HFFc6 (cell line): ENCODE data around the gene NR3C2. TPM values are rescaled to one million over a fixed set of nuclear protein-coding genes. Genes with fewer than 3 reads are reported as not detected.

ENCODE experiments used
- DNase-seq: peaks from one replicate; pipeline ENCODE4 v3.0.0-alpha.2; 2018
- H3K27ac Mint-ChIP-seq: 2 replicates; pipeline ENCODE4 v1.8.0; 2020; ENCODE audit warnings: mild to moderate bottlenecking, mixed read lengths
- H3K27me3 Mint-ChIP-seq: 2 replicates; pipeline ENCODE4 v1.8.0; 2021; ENCODE audit warnings: mild to moderate bottlenecking, moderate library complexity, mixed read lengths; ENCODE audit not compliant: insufficient read depth
- H3K36me3 Mint-ChIP-seq: 2 replicates; pipeline ENCODE4 v1.8.0; 2021; ENCODE audit warnings: low read depth, mixed read lengths
- H3K4me1 Mint-ChIP-seq: 2 replicates; pipeline ENCODE4 v1.8.0; 2020; ENCODE audit warnings: low read depth, mixed read lengths
- H3K4me3 Mint-ChIP-seq: 2 replicates; pipeline ENCODE4 v1.8.0; 2020; ENCODE audit warnings: mild to moderate bottlenecking, moderate library complexity, mixed read lengths
- H3K9me3 Mint-ChIP-seq: 2 replicates; pipeline ENCODE4 v1.8.0; 2020; ENCODE audit warnings: mild to moderate bottlenecking, mixed read lengths
- CTCF ChIP-seq: fragments of 200-600 bp; sonication (generic); IDR thresholded peaks from 2 replicates; pipeline ENCODE4 v1.5.0; 2021; ENCODE audit warnings: antibody characterized with exemption, mild to moderate bottlenecking
- total RNA-seq, 6 experiments: library from RNA; stranded (reverse); fragmentation: NEBNext Ultra II Directional; extraction: Animal tissue kit (Norgen Biotek cat#: 25700); gene quantifications; 2 replicates in 1 of 6; 3 replicates in 5 of 6; pipeline ENCODE4 v1.2.3, GENCODE V29; 2021

The NR3C2 gene
- total RNA-seq, 6 experiments from 2014 or later = 0.07 to 0.26 (median 0.11) TPM

GRCh38 chr4:148171596-148171995 is 270.6 kb downstream of the NR3C2 start:
- H3K9me3 Mint-ChIP-seq = no peaks in the 10 kb centered on the region
- no peak overlapping the region for H3K27ac Mint-ChIP-seq
- no peak for TF ChIP-seq CTCF
- DNase-seq = no peak
- H3K27me3 Mint-ChIP-seq = peaks cover 5% of the 10 kb centered on the region
- H3K4me1 Mint-ChIP-seq = no peaks in the 10 kb centered on the region; the same call in 1 of the 2 replicates
- no peak overlapping the region for H3K4me3 Mint-ChIP-seq
- no peaks in the 10 kb centered on the region for H3K36me3 Mint-ChIP-seq

GRCh38 chr4:148170408-148171365 is 271.5 kb downstream of the NR3C2 start:
- H3K4me3 Mint-ChIP-seq = no peak overlapping the region
- H3K4me1 Mint-ChIP-seq = peaks cover 8% of the 10 kb centered on the region; the same call in 1 of the 2 replicates
- H3K27me3 Mint-ChIP-seq = peaks cover 2% of the 10 kb centered on the region
- DNase-seq = no peak
- no peaks in the 10 kb centered on the region for H3K9me3 Mint-ChIP-seq
- no peak overlapping the region for H3K27ac Mint-ChIP-seq
- H3K36me3 Mint-ChIP-seq = no peaks in the 10 kb centered on the region
- no peak for TF ChIP-seq CTCF

GRCh38 chr4:148166132-148166591 is 276.1 kb downstream of the NR3C2 start:
- no peak overlapping the region for H3K27ac Mint-ChIP-seq
- no peak for TF ChIP-seq CTCF
- peaks cover 8% of the 10 kb centered on the region; the same call in 1 of the 2 replicates for H3K4me1 Mint-ChIP-seq
- DNase-seq = no peak
- H3K36me3 Mint-ChIP-seq = no peaks in the 10 kb centered on the region
- no peaks in the 10 kb centered on the region for H3K9me3 Mint-ChIP-seq
- H3K4me3 Mint-ChIP-seq = no peak overlapping the region; the same call in 1 of the 2 replicates
- H3K27me3 Mint-ChIP-seq = no peaks in the 10 kb centered on the region

GRCh38 chr4:148164557-148164956 is 277.7 kb downstream of the NR3C2 start:
- H3K27ac Mint-ChIP-seq = no peak overlapping the region
- no peak for DNase-seq
- H3K36me3 Mint-ChIP-seq = no peaks in the 10 kb centered on the region
- no peaks in the 10 kb centered on the region for H3K27me3 Mint-ChIP-seq
- H3K4me1 Mint-ChIP-seq = peaks cover 8% of the 10 kb centered on the region; the same call in 1 of the 2 replicates
- no peak overlapping the region for H3K4me3 Mint-ChIP-seq
- no peak for TF ChIP-seq CTCF
- no peaks in the 10 kb centered on the region for H3K9me3 Mint-ChIP-seq

- no peaks in the 10 kb centered on the region for H3K9me3 Mint-ChIP-seq
- H3K4me3 Mint-ChIP-seq = no peak overlapping the region
- no peak for TF ChIP-seq CTCF
- H3K4me1 Mint-ChIP-seq = peaks cover 8% of the 10 kb centered on the region; the same call in 1 of the 2 replicates
- DNase-seq = no peak
- H3K27me3 Mint-ChIP-seq = no peaks in the 10 kb centered on the region
- H3K36me3 Mint-ChIP-seq = no peaks in the 10 kb centered on the region
- H3K27ac Mint-ChIP-seq = no peak overlapping the region
Observed at GRCh38 chr4:148162991-148163390, 279.2 kb downstream of the NR3C2 start.
